Eye (tissue), 1 donor: ENCODE data around the gene PSMB4.
A peak's percentile ranks its signal among the peaks of the same experiment; 100 is the strongest.

Experiments used
- DNase-seq: peaks from one replicate; pipeline ENCODE4 v3.0.0-alpha.2; 2015

The PSMB4 gene

DNA sequence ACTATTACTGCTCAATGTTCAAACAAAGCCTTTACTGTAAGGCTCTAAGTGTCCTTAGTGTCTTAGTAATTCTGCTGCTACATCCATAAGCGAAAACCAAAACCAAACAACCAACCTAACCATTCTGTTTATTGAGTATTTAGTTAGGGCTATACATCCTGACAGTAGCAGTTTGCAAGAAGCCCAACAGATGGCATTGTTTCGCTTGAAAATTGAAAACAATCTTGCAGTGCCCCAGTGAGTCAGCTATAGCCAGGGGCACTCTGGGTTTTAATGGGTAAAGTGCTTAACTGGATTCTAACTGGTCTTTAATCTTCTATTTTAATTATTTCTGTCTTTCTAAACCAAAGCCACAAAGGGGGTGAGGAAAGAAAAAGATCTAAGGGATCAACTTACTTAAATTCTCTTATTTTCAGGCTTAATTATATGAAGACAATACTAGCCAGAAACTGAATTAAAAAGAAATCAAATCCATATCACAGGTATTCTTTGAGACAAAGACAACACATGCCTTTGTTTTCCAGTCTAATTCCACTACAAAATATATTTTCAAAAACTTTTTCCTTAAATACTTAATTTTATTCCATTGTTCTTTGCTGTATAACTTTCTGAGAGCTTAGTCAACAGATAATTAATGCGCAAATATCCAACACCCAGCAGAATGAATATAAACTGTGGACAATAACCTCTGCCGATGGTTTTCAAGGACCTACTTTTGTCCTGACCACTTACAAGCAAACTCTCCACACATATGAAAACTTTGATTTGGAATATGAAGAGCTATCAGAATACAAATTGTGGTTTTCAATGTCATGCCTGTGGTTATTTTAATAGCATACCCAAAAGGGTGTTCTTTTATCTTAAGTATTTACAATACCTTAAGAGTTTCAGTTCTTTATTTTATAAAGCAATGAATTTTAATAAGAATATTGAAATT, 44.7 kb downstream of the PSMB4 start:
- peak; percentile 87 for DNase-seq

DNA sequence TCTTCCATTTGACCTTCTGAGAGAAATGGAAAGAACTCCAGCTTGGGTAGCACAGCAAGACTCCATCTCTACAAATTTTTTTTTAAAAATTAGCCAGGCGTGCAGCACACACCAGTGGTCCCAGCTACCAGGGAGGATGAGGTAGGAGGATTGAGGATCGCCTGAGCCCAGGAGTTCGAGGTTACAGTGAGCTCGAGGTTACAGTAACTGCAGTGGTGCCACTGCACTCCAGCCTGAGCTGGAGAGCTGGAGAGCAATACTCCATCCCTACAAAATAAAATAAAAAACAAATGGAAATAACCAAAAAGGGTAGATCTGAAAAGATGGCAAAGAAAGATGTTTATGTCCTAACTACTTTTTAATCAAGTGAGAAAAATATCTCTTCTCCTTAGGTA, 45.4 kb downstream of the PSMB4 start:
- no peak for DNase-seq

DNA sequence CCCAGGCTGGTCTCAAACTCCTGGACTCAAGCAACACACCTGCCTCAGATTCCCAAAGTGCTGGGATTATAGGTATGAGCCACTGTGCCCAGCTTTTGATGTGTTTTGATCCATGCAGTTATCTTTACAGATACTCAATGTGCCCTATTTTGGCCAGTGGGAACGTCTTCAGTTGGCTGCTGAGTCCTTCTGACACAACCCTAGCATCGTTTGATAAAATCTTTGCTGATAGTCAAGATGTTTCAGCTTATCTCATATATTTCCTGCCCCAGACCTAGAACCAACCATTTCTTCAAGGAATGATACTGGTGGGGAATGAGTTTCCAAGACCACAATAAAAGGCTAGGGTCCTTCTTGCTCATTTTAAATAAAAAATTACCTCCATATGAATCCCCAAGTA, 48.3 kb downstream of the PSMB4 start:
- no peak for DNase-seq
